CD14-positive monocyte (primary cell): Measurements from ENCODE around the gene ARID1B. TPM values are rescaled to one million over a fixed set of nuclear protein-coding genes. Genes with fewer than 3 reads are reported as not detected.

Source experiments
- DNase-seq, 3 donors: peaks; one replicate each; pipeline ENCODE4 v3.0.0-alpha.2; 2011 to 2022
- H2AFZ ChIP-seq: 2 replicates; pipeline ENCODE4 v1.6.0; 2012; ENCODE audit warnings: mild to moderate bottlenecking, low read depth, low read length, inconsistent platforms; ENCODE audit not compliant: insufficient read depth, poor library complexity, severe bottlenecking
- H3K27ac ChIP-seq, 2 donors: 1 replicate in 1 of 2; 2 replicates in 1 of 2; pipeline ENCODE4 v1.5.1; 2012 to 2013; ENCODE audit warnings: low read length in 2 of 2, control low read depth in 1 of 2, inconsistent platforms in 1 of 2, low read depth in 1 of 2, mild to moderate bottlenecking in 1 of 2
- H3K27me3 ChIP-seq, 2 donors: one replicate each; pipeline versions ENCODE4 v1.6.0 to v1.6.1; 2011 to 2013; ENCODE audit warnings: low read length in 2 of 2; ENCODE audit not compliant: control insufficient read depth in 2 of 2, insufficient read depth in 2 of 2
- H3K36me3 ChIP-seq, 2 donors: replicated peaks in 1 of 2; 1 replicate in 1 of 2; 2 replicates in 1 of 2; pipeline versions ENCODE4 v1.5.1 to v1.6.1; 2012 to 2013; ENCODE audit warnings: low read length in 2 of 2, control low read depth in 1 of 2, inconsistent platforms in 1 of 2, mild to moderate bottlenecking in 1 of 2; ENCODE audit not compliant: insufficient read depth in 2 of 2, control insufficient read depth in 1 of 2
- H3K4me1 ChIP-seq, 2 donors: 1 replicate in 1 of 2; 2 replicates in 1 of 2; pipeline versions ENCODE4 v1.5.1 to v1.6.1; 2012 to 2013; ENCODE audit warnings: low read length in 2 of 2, control low read depth in 1 of 2, inconsistent platforms in 1 of 2, mild to moderate bottlenecking in 1 of 2, moderate library complexity in 1 of 2; ENCODE audit not compliant: insufficient read depth in 2 of 2, control insufficient read depth in 1 of 2
- H3K4me2 ChIP-seq: replicated peaks from 2 replicates; pipeline ENCODE3; 2012; ENCODE audit warnings: low read length, moderate library complexity, mild to moderate bottlenecking; ENCODE audit not compliant: poor library complexity, severe bottlenecking; ENCODE audit errors: extremely low read depth
- H3K4me3 ChIP-seq, 3 experiments: fragments of 200-600 bp in 1 of 3; sonication (generic) in 1 of 3; replicated peaks in 1 of 3; 1 replicate in 2 of 3; 2 replicates in 1 of 3; pipeline ENCODE4 v1.5.1; 2011 to 2013; ENCODE audit warnings: low read length in 3 of 3, mild to moderate bottlenecking in 3 of 3, control low read depth in 2 of 3, low read depth in 2 of 3, inconsistent platforms in 1 of 3, moderate library complexity in 1 of 3
- H3K79me2 ChIP-seq: 2 replicates; pipeline ENCODE4 v1.6.0; 2012; ENCODE audit warnings: mild to moderate bottlenecking, control low read depth, inconsistent platforms, low read length, moderate library complexity; ENCODE audit not compliant: insufficient read depth
- H3K9ac ChIP-seq: 2 replicates; pipeline ENCODE4 v1.6.0; 2017; ENCODE audit warnings: low read length, mild to moderate bottlenecking; ENCODE audit not compliant: insufficient read depth, poor library complexity, severe bottlenecking
- H3K9me3 ChIP-seq, 2 donors: replicated peaks in 1 of 2; 1 replicate in 1 of 2; 2 replicates in 1 of 2; pipeline versions ENCODE4 v1.5.1 to v1.6.1; 2012 to 2013; ENCODE audit warnings: low read length in 2 of 2, control low read depth in 1 of 2; ENCODE audit not compliant: control insufficient read depth in 1 of 2, insufficient read depth in 1 of 2
- H4K20me1 ChIP-seq: 2 replicates; pipeline ENCODE4 v1.6.0; 2012; ENCODE audit warnings: mild to moderate bottlenecking, low read length, control low read depth, moderate library complexity; ENCODE audit not compliant: insufficient read depth
- H3K27ac Mint-ChIP-seq, 7 donors: one replicate each; pipeline ENCODE4 v1.8.0; 2020; ENCODE audit warnings: mild to moderate bottlenecking in 7 of 7, mixed read lengths in 7 of 7, moderate library complexity in 6 of 7, inconsistent platforms in 2 of 7
- H3K27me3 Mint-ChIP-seq, 3 donors: one replicate each; pipeline ENCODE4 v1.8.0; 2021 to 2022; ENCODE audit warnings: low read depth in 3 of 3, mild to moderate bottlenecking in 3 of 3, mixed read lengths in 3 of 3, moderate library complexity in 3 of 3, inconsistent platforms in 1 of 3
- H3K36me3 Mint-ChIP-seq, 2 donors: one replicate each; pipeline ENCODE4 v1.8.0; 2020; ENCODE audit warnings: mixed read lengths in 2 of 2, inconsistent platforms in 1 of 2, mild to moderate bottlenecking in 1 of 2
- H3K4me1 Mint-ChIP-seq: one replicate; pipeline ENCODE4 v1.8.0; 2020; ENCODE audit warnings: mild to moderate bottlenecking, mixed read lengths
- H3K4me3 Mint-ChIP-seq, 2 donors: one replicate each; pipeline ENCODE4 v1.8.0; 2020; ENCODE audit warnings: mild to moderate bottlenecking in 2 of 2, mixed read lengths in 2 of 2, moderate library complexity in 1 of 2
- H3K9me3 Mint-ChIP-seq, 7 donors: one replicate each; pipeline ENCODE4 v1.8.0; 2020 to 2022; ENCODE audit warnings: mixed read lengths in 7 of 7, mild to moderate bottlenecking in 6 of 7, moderate library complexity in 6 of 7, inconsistent platforms in 2 of 7
- WGBS: methylation state at CpG from one replicate; pipeline ENCODE4 v1.1.5; 2013; ENCODE audit warnings: missing lambda C conversion rate; ENCODE audit not compliant: insufficient coverage; 5-methylcytosine and 5-hydroxymethylcytosine counted together
- intact Hi-C, 2 donors: fragments of 100-400 bp; cut with micrococcal nuclease; formaldehyde crosslinking; loops; one replicate each; pipeline versions ENCODE4 v1.15.0 to v1.15.1; 2023
- polyA plus RNA-seq, 3 donors: library from polyadenylated mRNA; depleted of rRNA in 1 of 3; unstranded in 2 of 3; stranded (reverse) in 1 of 3; fragments of 300-500 nt in 2 of 3; fragments of >200 nt in 1 of 3; fragmentation: Illumina TruSeq in 2 of 3; gene quantifications; 1 replicate in 2 of 3; 2 replicates in 1 of 3; pipeline ENCODE4 v1.2.3, GENCODE V29; 2012 to 2021
- TF ChIP-seq, protein P1 (sequence below): fragments of 200-600 bp; IDR thresholded peaks from one replicate; pipeline ENCODE4 v1.8.0; 2022; ENCODE audit warnings: antibody characterized with exemption, mild to moderate bottlenecking

ARID1B gene
- polyA plus RNA-seq, 3 donors: 3.2 to 22.1 (median 3.8) TPM

DNA sequence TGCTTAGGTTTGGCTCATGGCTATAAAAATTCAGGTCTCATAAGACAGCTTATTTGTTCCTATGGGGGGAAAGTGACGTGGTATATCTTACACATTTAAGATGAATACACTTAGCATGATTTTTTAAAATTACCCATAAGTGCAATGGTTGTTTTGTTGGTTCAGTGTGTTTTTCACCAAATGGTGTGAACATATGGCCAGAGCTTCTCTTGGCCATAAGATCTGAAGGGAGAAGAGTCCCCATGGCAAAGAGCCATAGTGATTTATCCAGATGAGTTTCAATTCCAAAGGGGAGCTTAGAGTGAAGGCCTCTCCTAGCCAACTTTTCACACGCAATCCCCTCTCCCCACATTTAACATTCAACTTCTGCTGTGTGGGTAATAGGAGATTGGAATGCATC lies 438.5 kb downstream of the ARID1B start:
- TF ChIP-seq, protein P1, sequence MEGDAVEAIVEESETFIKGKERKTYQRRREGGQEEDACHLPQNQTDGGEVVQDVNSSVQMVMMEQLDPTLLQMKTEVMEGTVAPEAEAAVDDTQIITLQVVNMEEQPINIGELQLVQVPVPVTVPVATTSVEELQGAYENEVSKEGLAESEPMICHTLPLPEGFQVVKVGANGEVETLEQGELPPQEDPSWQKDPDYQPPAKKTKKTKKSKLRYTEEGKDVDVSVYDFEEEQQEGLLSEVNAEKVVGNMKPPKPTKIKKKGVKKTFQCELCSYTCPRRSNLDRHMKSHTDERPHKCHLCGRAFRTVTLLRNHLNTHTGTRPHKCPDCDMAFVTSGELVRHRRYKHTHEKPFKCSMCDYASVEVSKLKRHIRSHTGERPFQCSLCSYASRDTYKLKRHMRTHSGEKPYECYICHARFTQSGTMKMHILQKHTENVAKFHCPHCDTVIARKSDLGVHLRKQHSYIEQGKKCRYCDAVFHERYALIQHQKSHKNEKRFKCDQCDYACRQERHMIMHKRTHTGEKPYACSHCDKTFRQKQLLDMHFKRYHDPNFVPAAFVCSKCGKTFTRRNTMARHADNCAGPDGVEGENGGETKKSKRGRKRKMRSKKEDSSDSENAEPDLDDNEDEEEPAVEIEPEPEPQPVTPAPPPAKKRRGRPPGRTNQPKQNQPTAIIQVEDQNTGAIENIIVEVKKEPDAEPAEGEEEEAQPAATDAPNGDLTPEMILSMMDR: no peak
- Histone ChIP-seq H3K4me2 (no peak overlapping the region), H3K9me3 (no peaks in the 10 kb centered on the region), H3K9ac (no peak overlapping the region), H3K27me3 (no peaks in the 10 kb centered on the region), H3K36me3 (no peaks in the 10 kb centered on the region), H3K79me2 (no peaks in the 10 kb centered on the region), H4K20me1 (no peaks in the 10 kb centered on the region), H3K4me3 (no peak overlapping the region), H2AFZ (no peak overlapping the region), H3K27ac (no peak overlapping the region), H3K4me1 (peaks cover 0 to 3% of the 10 kb centered on the region in 2 donors)
- intact Hi-C loops: no loop called here
- peaks cover 0 to 2% (median 0%) of the 10 kb centered on the region in 7 donors for H3K9me3 Mint-ChIP-seq
- no CpG with 5 or more reads among the region's 2 CpGs for WGBS
- H3K27ac Mint-ChIP-seq: no peak overlapping the region
- H3K4me1 Mint-ChIP-seq: peaks cover 3% of the 10 kb centered on the region
- H3K4me3 Mint-ChIP-seq: no peak overlapping the region
- peaks cover 0 to 5% of the 10 kb centered on the region in 2 donors for H3K36me3 Mint-ChIP-seq
- peaks cover 1 to 8% (median 7%) of the 10 kb centered on the region in 3 donors for H3K27me3 Mint-ChIP-seq
- no peak for DNase-seq

DNA sequence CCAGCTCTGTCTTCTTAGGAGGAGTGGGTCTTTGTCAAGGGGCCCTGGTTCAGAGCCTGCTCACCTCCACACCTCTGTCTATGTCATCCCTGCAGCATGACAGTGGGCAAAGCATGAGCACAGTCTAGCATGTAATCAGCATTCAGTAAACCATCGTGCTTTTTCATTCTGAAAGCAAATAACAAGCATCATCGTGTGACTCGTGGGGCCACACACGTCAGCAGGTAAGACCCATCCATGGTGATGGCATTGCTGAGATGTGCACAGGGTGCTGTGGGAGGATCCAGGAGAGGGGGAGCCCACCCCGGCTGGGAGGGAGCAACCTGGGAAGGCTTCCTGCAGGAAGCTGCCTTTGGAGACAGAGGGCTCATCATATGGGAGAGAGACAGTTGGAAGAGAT lies 439.4 kb downstream of the ARID1B start:
- TF ChIP-seq, protein P1: no peak
- intact Hi-C loops: no loop called here
- no peaks in the 10 kb centered on the region for H3K36me3 ChIP-seq
- Mint-ChIP-seq H3K27me3 (peaks cover 4 to 12% (median 10%) of the 10 kb centered on the region in 3 donors), H3K36me3 (peaks cover 0 to 4% of the 10 kb centered on the region in 2 donors), H3K4me3 (no peak overlapping the region), H3K4me1 (peaks cover 8% of the 10 kb centered on the region), H3K27ac (no peak overlapping the region), H3K9me3 (peaks cover 0 to 2% (median 0%) of the 10 kb centered on the region in 7 donors)
- H3K27ac ChIP-seq: no peak overlapping the region
- DNase-seq: no peak
- H2AFZ ChIP-seq: no peak overlapping the region
- H4K20me1 ChIP-seq: no peaks in the 10 kb centered on the region
- no peak overlapping the region for H3K9ac ChIP-seq
- H3K27me3 ChIP-seq: no peaks in the 10 kb centered on the region
- no peaks in the 10 kb centered on the region for H3K9me3 ChIP-seq
- no peak overlapping the region for H3K4me2 ChIP-seq
- 95% methylated on average over 5 of the region's 5 CpGs for WGBS
- no peaks in the 10 kb centered on the region for H3K79me2 ChIP-seq
- H3K4me3 ChIP-seq: no peak overlapping the region
- H3K4me1 ChIP-seq: peaks cover 3 to 10% of the 10 kb centered on the region in 2 donors
